Measurements from ENCODE around the gene TMEM129.

Gene TMEM129

DNA sequence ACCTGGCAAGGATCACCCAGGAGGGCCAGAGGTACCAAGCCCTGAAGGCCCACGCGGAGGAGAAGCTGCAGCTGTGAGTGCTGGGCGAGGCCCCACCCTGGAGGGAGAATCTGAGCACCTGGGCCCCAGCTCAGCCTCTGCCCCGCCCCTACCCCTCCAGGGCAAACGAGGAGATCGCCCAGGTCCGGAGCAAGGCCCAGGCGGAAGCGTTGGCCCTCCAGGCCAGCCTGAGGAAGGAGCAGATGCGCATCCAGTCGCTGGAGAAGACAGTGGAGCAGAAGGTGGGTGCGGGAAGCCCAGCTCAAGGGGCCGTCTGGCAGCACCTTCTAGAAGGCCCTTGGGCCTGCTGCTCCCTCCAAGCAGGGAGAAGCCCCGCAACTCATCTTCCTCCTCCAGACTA is 23.4 kb upstream of the TMEM129 start:
- H3K4me3 ChIP-seq (ENCODE audit: low read depth, low read length): no peak overlapping the region
- TF ChIP-seq, protein P1, sequence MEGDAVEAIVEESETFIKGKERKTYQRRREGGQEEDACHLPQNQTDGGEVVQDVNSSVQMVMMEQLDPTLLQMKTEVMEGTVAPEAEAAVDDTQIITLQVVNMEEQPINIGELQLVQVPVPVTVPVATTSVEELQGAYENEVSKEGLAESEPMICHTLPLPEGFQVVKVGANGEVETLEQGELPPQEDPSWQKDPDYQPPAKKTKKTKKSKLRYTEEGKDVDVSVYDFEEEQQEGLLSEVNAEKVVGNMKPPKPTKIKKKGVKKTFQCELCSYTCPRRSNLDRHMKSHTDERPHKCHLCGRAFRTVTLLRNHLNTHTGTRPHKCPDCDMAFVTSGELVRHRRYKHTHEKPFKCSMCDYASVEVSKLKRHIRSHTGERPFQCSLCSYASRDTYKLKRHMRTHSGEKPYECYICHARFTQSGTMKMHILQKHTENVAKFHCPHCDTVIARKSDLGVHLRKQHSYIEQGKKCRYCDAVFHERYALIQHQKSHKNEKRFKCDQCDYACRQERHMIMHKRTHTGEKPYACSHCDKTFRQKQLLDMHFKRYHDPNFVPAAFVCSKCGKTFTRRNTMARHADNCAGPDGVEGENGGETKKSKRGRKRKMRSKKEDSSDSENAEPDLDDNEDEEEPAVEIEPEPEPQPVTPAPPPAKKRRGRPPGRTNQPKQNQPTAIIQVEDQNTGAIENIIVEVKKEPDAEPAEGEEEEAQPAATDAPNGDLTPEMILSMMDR (IDR thresholded peaks at IDR 0.05; ENCODE audit: low read depth, low read length): no peak
- no peak for TF ChIP-seq POLR2A (IDR thresholded peaks at IDR 0.05; ENCODE audit: extremely low read depth, insufficient read length)
- no peak for DNase-seq (ENCODE audit: low read depth)

DNA sequence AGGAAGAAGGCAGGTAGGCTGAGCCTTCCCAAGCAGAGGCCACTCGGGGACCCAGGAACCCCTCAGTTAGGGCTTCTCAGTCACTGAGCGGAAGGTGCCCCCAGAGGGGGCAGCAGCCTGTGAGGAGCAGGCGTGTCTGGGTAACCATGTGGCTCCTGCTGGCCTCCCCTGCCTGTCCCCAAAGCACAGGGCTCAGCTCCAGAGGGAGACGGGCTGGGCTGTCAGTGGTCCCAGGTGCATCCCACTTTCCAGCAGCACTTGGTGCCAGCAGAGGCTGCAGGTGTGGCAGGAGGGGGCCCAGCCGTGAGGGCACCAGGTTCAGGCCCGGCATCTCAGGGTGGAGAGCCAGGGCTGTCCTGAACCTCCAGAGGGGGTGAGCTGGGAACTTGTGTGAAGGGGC is 22.9 kb upstream of the TMEM129 start:
- TF ChIP-seq MYC (IDR thresholded peaks at IDR 0.05; ENCODE audit: low read depth, low read length) (no peak), POLR2A (IDR thresholded peaks at IDR 0.05; ENCODE audit: extremely low read depth, insufficient read length) (no peak)
- TF ChIP-seq, protein P2, sequence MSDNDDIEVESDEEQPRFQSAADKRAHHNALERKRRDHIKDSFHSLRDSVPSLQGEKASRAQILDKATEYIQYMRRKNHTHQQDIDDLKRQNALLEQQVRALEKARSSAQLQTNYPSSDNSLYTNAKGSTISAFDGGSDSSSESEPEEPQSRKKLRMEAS (IDR thresholded peaks at IDR 0.05; ENCODE audit: low read depth, low read length): no peak
- DNase-seq (ENCODE audit: low read depth): no peak
- no peak overlapping the region for H3K4me3 ChIP-seq (ENCODE audit: low read depth, low read length)

DNA sequence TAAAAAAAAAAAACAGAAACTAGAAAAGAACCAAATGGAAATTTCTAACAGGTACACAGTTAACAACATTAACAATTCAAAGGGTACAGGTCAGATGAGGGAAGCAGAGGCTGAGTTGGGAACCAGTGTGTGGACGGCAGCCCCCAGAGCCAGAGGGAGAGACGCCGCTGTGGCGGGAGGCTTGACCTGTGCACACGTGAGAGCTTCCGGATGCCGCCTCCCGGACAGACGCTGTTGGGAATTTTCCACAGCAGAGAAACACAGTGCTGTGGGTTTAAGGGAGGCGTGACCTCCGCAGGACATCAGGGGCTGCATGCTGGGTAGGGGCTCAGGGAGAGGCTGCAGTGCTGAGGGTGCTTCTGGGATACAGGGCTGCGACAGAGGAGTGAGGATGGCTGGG is 22.4 kb upstream of the TMEM129 start:
- DNase-seq (ENCODE audit: low read depth): no peak
- TF ChIP-seq MYC (IDR thresholded peaks at IDR 0.05; ENCODE audit: low read depth, low read length): no peak
- TF ChIP-seq, protein P1 (IDR thresholded peaks at IDR 0.05; ENCODE audit: low read depth, low read length): no peak
- no peak for TF ChIP-seq POLR2A (IDR thresholded peaks at IDR 0.05; ENCODE audit: extremely low read depth, insufficient read length)
- TF ChIP-seq, protein P2 (IDR thresholded peaks at IDR 0.05; ENCODE audit: low read depth, low read length): no peak
- no peak overlapping the region for H3K4me3 ChIP-seq (ENCODE audit: low read depth, low read length)

DNA sequence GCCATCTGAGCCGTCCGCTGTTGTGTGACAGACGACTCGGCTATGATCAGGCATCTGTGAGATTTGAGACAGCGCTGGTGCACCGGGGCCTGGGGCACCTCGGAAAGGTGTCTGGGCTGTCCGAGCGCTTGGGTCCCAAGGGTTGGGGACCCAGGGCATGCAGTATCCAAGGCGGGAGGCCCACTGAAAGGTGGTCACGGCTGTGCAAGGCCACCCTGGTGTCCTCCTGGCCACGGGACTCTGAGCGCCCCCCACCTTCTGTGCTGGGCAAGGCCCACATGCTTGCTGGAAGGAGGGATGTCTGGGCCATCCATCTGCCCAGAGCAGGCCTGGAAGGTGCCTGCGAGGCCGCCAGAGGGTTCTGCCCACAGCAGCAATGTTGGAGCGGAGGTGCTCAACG is 20.1 kb upstream of the TMEM129 start:
- no peak for DNase-seq (ENCODE audit: low read depth)
- no peak overlapping the region for H3K4me3 ChIP-seq (ENCODE audit: low read depth, low read length)
- TF ChIP-seq MYC (IDR thresholded peaks at IDR 0.05; ENCODE audit: low read depth, low read length) (no peak), POLR2A (IDR thresholded peaks at IDR 0.05; ENCODE audit: extremely low read depth, insufficient read length) (no peak)
- TF ChIP-seq, protein P1 (IDR thresholded peaks at IDR 0.05; ENCODE audit: low read depth, low read length): no peak
- TF ChIP-seq, protein P2 (IDR thresholded peaks at IDR 0.05; ENCODE audit: low read depth, low read length): no peak

DNA sequence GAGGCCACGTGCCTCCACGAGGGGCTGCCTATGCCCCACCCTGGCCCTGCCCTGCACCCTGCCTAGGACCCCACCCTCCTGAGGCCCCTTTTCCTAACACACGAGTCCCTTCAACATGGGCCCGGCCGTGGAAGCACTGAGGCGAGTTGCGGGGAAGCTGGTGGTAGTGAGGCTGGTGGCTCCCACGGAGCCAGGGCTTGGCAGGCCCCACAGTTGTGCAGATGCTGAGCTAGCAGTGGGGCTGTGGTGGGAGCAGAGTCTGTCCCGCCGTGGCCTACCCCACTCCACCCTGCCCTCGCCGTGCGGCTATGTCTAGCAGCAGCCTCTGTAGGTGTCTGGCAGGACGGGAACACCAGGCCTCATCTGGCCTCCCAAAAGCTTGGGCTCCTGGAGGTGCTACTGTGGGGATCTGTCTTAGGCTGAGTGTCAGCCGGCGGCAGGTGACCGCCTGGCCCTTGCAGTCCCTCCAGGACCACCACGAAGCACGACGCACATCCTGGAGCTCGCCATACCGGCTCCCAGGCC is 19.0 kb upstream of the TMEM129 start:
- no peak for DNase-seq (ENCODE audit: low read depth)
- TF ChIP-seq, protein P1 (IDR thresholded peaks at IDR 0.05; ENCODE audit: low read depth, low read length): no peak
- TF ChIP-seq, protein P2 (IDR thresholded peaks at IDR 0.05; ENCODE audit: low read depth, low read length): no peak
- TF ChIP-seq POLR2A (IDR thresholded peaks at IDR 0.05; ENCODE audit: extremely low read depth, insufficient read length): no peak
- no peak for TF ChIP-seq MYC (IDR thresholded peaks at IDR 0.05; ENCODE audit: low read depth, low read length)
- H3K4me3 ChIP-seq (ENCODE audit: low read depth, low read length): no peak overlapping the region

DNA sequence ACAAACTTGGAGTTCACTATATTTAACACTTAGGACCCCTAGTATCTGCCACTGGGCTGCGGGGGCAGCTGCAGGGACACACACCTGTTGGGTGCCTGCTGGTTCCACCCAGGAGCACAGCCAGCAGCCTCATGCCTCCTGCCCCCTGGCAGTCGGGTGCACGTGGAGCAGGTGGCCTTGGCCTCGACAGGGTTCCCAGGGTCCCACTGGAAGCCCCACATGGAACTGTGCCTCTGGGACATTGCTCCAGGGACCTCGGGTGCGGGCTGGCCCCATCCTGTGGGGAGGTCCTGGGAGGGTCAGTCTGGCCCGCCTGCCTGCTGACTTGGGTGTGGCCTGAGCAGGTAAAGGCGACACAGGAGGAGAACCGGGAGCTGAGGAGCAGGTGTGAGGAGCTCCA is 18.2 kb upstream of the TMEM129 start:
- no peak for DNase-seq (ENCODE audit: low read depth)
- no peak for TF ChIP-seq POLR2A (IDR thresholded peaks at IDR 0.05; ENCODE audit: extremely low read depth, insufficient read length)
- TF ChIP-seq, protein P2 (IDR thresholded peaks at IDR 0.05; ENCODE audit: low read depth, low read length): no peak
- no peak for TF ChIP-seq MYC (IDR thresholded peaks at IDR 0.05; ENCODE audit: low read depth, low read length)
- TF ChIP-seq, protein P1 (IDR thresholded peaks at IDR 0.05; ENCODE audit: low read depth, low read length): no peak
- H3K4me3 ChIP-seq (ENCODE audit: low read depth, low read length): no peak overlapping the region

Measured in NB4 (cell line).